Liver (tissue), 3 donors: ENCODE data around the gene TPSB2.
"Not testable (repeated sequence)": the region's sequence is repeated elsewhere in the genome, so short reads cannot be mapped to it uniquely, and the experiment has no call there.

ENCODE experiments used
- CTCF ChIP-seq: fragments of 150-350 bp; IDR thresholded peaks from 2 replicates; pipeline ENCODE4 v1.5.1; 2017; ENCODE audit warnings: improper control_type of control experiment, low read depth, low read length; ENCODE audit not compliant: missing input control
- FOXA1 ChIP-seq: IDR thresholded peaks from 2 replicates; pipeline ENCODE4 v1.6.1; 2016; ENCODE audit warnings: antibody characterized with exemption
- GABPA ChIP-seq, 2 donors: IDR thresholded peaks in 1 of 2; conservative IDR thresholded peaks in 1 of 2; 2 replicates each; pipeline ENCODE4 v1.6.1; 2016; ENCODE audit warnings: antibody characterized with exemption in 2 of 2, mild to moderate bottlenecking in 1 of 2, moderate library complexity in 1 of 2
- JUND ChIP-seq, 2 donors: IDR thresholded peaks; 2 replicates each; pipeline ENCODE4 v1.6.1; 2016; ENCODE audit warnings: antibody characterized with exemption in 2 of 2
- MAX ChIP-seq: IDR thresholded peaks from 2 replicates; pipeline ENCODE4 v1.6.1; 2016; ENCODE audit warnings: antibody characterized with exemption
- RAD21 ChIP-seq, 2 donors: IDR thresholded peaks; 2 replicates each; pipeline ENCODE4 v1.6.1; 2016; ENCODE audit warnings: antibody characterized with exemption in 2 of 2, mild to moderate bottlenecking in 2 of 2
- TAF1 ChIP-seq: conservative IDR thresholded peaks from 2 replicates; pipeline ENCODE4 v1.6.1; 2016; ENCODE audit warnings: antibody characterized with exemption, mild to moderate bottlenecking
- donor health status: healthy.
- donor health status: healthy.

- not testable (repeated sequence) for TF ChIP-seq CTCF; GABPA (IDR thresholded peaks at IDR 0.05 in 1 of 2, conservative IDR thresholded peaks at IDR 0.05 in 1 of 2); RAD21 (IDR thresholded peaks at IDR 0.05); TAF1; MAX; FOXA1; JUND (IDR thresholded peaks at IDR 0.05)
These were observed at the start of gene TPSB2 for GRCh38 chr16:1230084-1230470.
